Activated T-helper 9 cell treated with anti-CD3 and anti-CD28 coated beads, Interleukin-2, amount 50 U/mL, for 16 hours (primary cell): Measurements from ENCODE around the gene IFITM1.
"Not testable (repeated sequence)": the region's sequence is repeated elsewhere in the genome, so short reads cannot be mapped to it uniquely, and the experiment has no call there.

ENCODE experiments used
- DNase-seq: peaks from one replicate; pipeline ENCODE4 v3.0.0-alpha.2; 2020; ENCODE audit warnings: low read depth

IFITM1 gene

GRCh38 chr11:293852-294661, 19.8 kb upstream of the IFITM1 start:
- no peak for DNase-seq

DNA sequence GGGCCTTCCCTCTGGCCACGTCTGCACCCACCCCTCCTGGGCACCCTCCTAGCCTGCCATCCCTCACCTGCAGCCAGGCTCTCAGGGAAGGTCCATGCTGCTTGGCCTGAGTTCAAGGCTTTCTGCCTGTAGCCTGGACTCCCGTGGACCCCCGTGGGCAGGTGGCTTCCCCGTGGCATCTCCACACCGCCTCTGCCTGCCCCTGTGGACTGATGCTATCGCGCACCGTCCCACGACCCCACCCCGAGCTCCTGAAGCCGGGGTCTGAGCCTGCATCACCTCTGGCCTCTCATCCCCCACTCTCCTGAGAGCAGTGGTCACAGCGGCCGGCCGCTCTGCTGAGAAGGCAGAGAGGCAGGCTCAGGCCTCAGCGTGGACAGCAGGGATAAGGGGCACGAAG, 19.1 kb upstream of the IFITM1 start:
- no peak for DNase-seq

GRCh38 chr11:295351-296170, 18.3 kb upstream of the IFITM1 start:
- DNase-seq = no peak

DNA sequence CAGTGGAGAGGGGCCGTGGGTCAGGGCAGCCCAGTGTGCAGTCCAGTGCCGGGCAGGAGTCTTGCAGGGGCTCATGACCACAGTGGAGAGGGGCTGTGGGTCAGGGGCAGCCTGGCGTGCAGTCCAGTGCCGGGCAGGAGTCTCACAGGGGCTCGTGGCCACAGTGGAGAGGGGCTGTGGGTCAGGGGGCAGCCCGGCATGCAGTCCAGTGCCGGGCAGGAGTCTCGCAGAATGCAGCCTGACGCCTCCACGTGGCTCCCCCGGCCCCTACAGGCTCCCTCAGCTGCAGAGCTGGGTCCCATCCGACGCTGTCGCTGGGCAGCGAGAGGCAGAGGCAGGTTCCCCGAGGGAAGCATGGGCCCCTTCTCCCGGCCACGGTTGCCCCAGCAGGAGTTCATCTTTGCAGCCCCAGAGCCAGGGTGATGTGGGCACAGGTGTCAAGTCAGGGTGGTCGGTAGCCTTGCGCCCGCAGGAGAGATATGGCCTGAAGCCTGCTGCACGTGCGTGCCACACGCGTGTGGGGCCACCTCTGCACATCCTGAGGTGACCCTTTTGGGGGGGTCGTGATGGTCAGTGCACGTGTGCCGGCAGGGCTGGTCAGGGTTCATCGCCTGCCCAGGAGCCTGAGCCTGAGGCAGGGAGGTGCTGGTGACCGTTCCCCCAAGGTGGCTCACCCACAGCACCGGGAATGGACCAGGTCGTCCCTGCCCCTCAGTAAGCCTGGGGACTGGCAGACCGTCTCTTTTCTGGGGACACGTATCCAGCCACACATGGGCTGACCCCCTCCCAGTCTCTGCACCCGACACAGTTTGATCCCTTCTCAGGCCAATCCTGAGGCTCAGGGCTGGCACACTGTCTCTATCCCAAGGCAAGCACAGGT, 17.4 kb upstream of the IFITM1 start:
- DNase-seq = no peak

GRCh38 chr11:297051-297585, 16.7 kb upstream of the IFITM1 start:
- DNase-seq = no peak

DNA sequence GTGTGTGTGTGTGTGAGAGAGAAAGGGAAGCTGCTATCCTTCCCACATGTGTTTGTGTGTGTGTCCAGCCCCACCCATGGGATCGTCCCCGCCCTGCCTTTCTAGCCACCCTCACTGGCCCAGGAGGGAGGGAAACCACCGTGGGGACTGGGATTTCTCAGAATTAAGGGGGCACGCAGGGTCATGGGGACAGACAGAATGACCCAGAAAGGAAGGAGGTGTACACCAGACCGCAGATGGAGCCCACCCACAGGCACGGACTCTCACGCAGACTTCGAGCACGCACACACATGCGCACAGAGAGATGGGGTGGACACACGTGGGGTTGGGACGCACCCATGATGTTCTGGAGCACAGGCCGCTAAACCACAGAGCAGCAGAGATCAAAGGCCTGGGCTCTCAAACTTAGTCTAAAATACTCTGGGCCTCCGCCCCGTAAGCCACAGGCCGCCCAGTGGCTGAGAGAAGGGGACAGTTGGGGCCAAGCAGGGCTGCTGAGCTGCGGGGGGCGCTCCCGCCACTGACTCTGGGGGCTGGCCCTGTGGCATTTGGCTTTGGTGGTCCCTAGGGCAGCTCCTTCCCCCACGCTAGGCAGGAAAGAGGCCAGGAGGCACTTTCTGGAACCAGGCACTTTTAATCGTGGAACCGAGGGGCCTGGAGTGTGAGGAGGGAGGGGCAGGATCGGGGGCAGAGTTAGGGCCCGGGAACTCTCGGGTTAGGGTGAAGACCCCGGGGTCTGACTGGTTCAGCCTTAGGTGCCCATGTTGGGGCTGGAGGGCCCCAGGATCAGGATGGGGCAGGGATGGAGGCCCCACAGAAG, 16.0 kb upstream of the IFITM1 start:
- DNase-seq = no peak

- DNase-seq = no peak
These were observed 15.3 kb upstream of the IFITM1 start for GRCh38 chr11:298406-299065.

GRCh38 chr11:299081-299891, 14.6 kb upstream of the IFITM1 start, which contains the start of gene IFITM5:
Gene IFITM5, minus strand, starts transcription at chr11:299526. Its CDS starts 36 bp downstream, at chr11:299490.
- DNase-seq = no peak

- DNase-seq = no peak
These were observed 13.7 kb upstream of the IFITM1 start for GRCh38 chr11:299951-300735.

DNA sequence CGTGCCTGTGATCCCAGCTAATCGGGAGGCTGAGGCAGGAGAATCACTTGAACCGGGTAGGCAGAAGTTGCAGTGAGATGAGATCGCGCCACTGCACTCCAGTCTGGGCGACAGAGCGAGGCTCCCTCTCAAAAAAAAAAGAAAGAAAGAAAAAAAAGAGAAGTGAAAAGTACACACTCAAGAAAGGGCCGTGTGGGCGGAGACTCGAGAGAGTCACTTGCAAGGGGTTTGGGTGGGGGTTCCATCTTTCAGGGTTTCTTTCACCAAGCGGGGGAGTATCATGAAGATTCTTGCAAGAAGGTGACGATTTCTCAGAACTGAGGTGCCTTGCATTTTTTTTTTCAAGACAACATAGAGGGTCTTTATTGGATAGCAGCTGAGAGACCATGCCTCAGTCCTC, 10.5 kb upstream of the IFITM1 start:
- DNase-seq = no peak

- no peak for DNase-seq
These were observed 9.8 kb upstream of the IFITM1 start for GRCh38 chr11:304061-304506.

DNA sequence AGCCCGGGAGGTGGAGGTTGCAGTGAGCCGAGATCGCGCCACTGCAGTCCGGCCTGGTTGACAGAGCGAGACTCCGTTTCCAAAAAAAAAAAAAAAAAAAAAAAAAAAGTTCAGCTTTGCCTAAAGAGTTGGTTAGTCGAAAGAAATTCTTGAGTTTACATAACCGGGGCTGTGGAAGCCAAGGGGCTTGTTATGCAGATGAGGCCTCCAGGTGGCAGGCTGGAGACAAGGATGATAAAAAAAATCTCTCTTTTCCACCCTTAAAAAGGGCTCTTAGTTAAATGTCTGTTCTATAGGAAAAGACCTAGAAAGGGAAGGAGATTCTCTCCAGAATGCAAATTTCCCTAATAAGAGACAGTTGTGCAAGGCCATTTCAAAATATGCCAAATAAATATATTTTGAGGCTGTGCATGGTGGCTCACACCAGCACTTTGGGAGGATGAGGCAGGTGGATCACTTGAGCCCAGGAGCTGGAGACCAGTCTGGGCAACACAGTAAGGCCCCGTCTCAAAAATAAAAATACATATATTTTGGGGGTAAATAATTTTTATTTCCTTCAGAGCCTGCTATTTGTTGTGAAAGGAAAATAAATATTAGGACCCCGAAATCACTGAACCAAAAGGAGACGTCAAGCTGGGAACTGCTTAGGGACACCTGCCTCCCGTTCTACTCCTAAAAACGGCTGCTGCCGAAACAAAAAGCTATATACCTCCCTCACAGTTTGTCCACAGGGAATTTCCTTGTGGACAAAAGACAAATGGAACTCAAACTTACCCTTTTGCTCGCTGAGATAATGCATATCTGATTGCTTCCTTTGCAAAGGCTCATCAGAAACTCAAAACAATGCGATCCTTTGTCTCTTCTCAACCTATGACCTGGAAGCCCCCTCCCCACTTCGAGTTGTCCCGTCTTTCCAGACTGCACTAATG, 8.7 kb upstream of the IFITM1 start:
- DNase-seq = no peak

DNA sequence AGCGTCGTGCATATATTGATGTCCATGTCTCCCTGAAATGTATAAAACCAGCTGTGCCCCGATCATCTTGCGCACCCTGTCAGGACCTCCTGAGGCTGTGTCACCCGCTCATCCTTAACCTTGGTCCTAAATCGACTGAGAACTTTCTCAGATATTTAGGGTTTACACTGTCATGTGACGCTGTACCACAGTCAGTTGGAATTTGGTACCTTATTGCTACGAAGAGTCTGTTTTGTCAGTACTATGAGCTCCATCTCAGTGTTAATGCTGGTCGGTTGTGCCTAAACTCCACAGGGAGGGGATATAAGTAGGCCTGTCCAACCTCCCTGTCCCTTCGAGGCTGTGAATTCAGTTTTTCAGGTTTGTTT, 8.0 kb upstream of the IFITM1 start:
- no peak for DNase-seq

DNA sequence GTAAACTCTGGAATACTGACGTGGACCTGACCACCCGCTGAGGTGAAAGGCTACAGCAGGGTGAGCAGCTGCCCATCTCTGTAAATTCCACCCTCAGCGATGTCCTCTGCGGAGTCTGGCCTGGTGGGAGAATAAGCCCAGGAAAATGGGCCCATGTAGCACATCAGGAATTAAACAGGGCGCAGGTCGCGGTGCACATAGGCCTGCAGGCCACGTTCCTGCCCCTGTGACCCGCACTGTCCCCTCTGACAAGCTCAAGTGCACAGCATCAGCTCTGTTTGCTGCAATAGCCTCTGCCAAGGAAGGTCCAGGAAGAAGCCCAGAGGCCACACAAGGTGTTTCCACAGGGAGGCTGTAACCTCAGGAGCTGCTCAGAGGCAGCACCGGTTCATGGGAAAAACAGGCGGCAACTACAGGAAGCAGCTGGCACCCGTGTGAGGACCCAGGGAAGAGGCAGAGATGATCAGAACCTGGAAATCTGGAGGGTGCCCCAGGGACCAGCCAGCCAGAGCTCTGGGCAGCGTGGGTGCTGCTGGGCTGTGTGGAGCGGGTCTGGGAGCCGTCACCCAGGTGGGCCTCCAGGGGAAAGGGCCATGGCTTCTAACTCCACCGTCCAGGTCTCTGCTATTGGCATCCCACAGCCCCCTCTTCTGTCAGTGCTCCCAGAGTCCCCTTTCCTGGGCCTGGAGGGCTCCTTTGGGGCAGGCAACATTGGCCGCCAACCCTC, 7.0 kb upstream of the IFITM1 start:
- no peak for DNase-seq

DNA sequence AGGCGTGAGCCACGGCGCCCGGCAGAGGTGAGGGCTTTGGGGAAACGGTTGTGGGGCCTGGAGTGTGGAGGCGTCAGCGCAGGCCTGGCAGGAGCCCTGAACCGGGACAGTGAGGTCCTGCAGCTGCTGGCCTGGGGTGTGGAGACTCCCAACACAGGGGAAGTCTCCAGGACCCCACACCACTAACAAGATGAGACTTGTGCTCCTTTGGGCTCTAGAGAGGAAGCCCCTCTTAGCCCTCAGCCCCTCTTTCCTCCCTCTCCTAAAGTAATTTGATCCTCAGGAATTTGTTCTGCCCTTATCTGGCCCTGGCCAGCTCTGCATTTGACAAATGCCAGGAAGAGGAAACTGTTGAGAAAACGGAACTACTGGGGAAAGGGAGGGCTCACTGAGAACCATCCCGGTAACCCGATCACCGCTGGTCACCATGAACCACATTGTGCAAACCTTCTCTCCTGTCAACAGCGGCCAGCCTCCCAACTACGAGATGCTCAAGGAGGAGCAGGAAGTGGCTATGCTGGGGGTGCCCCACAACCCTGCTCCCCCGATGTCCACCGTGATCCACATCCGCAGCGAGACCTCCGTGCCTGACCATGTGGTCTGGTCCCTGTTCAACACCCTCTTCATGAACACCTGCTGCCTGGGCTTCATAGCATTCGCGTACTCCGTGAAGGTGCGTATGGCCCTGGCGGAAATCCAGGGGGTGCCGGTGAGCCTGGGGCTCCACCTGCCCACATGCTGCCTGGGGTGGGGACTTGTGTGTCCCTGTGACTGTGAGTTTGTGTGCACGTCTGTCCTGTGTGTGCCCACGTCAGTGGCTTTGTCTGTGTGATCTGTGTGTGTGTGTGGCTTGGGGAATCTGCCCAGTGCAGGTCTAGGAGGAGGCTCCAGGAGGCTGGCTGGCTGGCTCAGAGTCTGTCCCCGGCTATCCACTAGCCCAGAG, 5.8 kb upstream of the IFITM1 start, which contains the start of gene IFITM2:
Gene IFITM2 (plus strand): TSS at position 51 of the 943 bp plus-strand sequence. CDS start 377 bp downstream, at position 428.
- not testable (repeated sequence) for DNase-seq
